Middle frontal gyrus (tissue), 1 donor: ENCODE results near the gene PID1.

Experiments used
- DNase-seq: peaks from one replicate; pipeline ENCODE4 v3.0.0-alpha.2; 2015; ENCODE audit warnings: low spot score; ENCODE audit errors: extremely low spot score

Gene PID1

GRCh38 chr2:229124136-229124535, 147.0 kb downstream of the PID1 start:
- no peak for DNase-seq

GRCh38 chr2:229118927-229119326, 152.2 kb downstream of the PID1 start:
- no peak for DNase-seq

- DNase-seq, result no peak
Measured at GRCh38 chr2:229118336-229118735, 152.8 kb downstream of the PID1 start.

GRCh38 chr2:229111744-229112143, 159.3 kb downstream of the PID1 start:
- no peak for DNase-seq

GRCh38 chr2:229109195-229109594, 161.9 kb downstream of the PID1 start:
- DNase-seq, result no peak

- no peak for DNase-seq
Measured at GRCh38 chr2:229107601-229108000, 163.5 kb downstream of the PID1 start.

GRCh38 chr2:229104974-229105387, 166.1 kb downstream of the PID1 start:
- DNase-seq, result no peak

GRCh38 chr2:229104025-229104424, 167.1 kb downstream of the PID1 start:
- DNase-seq, result no peak

GRCh38 chr2:229101314-229101713, 169.8 kb downstream of the PID1 start:
- DNase-seq, result no peak

GRCh38 chr2:229099231-229099630, 171.9 kb downstream of the PID1 start:
- DNase-seq, result no peak

GRCh38 chr2:229098801-229099200, 172.3 kb downstream of the PID1 start:
- no peak for DNase-seq

GRCh38 chr2:229096409-229097066, 174.5 kb downstream of the PID1 start:
- DNase-seq, result no peak

GRCh38 chr2:229095472-229095871, 175.6 kb downstream of the PID1 start:
- no peak for DNase-seq

- DNase-seq, result no peak
Measured at GRCh38 chr2:229090225-229090624, 180.9 kb downstream of the PID1 start.

GRCh38 chr2:229089776-229090175, 181.3 kb downstream of the PID1 start:
- no peak for DNase-seq

- DNase-seq, result no peak
Measured at GRCh38 chr2:229088966-229089700, 182.0 kb downstream of the PID1 start.

GRCh38 chr2:229088517-229088913, 182.6 kb downstream of the PID1 start:
- no peak for DNase-seq

- DNase-seq, result no peak
Measured at GRCh38 chr2:229087843-229088516, 183.1 kb downstream of the PID1 start.

- no peak for DNase-seq
Measured at GRCh38 chr2:229087267-229087666, 183.8 kb downstream of the PID1 start.

GRCh38 chr2:229085439-229085838, 185.6 kb downstream of the PID1 start:
- no peak for DNase-seq

- DNase-seq, result no peak
Measured at GRCh38 chr2:229084447-229084846, 186.6 kb downstream of the PID1 start.

GRCh38 chr2:229083606-229084340, 187.3 kb downstream of the PID1 start:
- DNase-seq, result no peak
